ENCODE measurements around the gene PIK3IP1. TPM values are rescaled to one million over a fixed set of nuclear protein-coding genes. Genes with fewer than 3 reads are reported as not detected.
"Not testable (repeated sequence)": the region's sequence is repeated elsewhere in the genome, so short reads cannot be mapped to it uniquely, and the experiment has no call there.

Gene PIK3IP1
- polyA plus RNA-seq, 3 donors: 10.0 to 16.0 (median 10.2) TPM

GRCh38 chr22:31323578-31324550 lies 31.6 kb upstream of the PIK3IP1 start:
- DNase-seq (ENCODE audit: extremely low read depth in 1 of 11, low read depth in 9 of 11, low spot score in 4 of 11): no peak

GRCh38 chr22:31321421-31321820 lies 29.1 kb upstream of the PIK3IP1 start:
- DNase-seq (ENCODE audit: extremely low read depth in 1 of 11, low read depth in 9 of 11, low spot score in 4 of 11): no peak

GRCh38 chr22:31314220-31314619 lies 21.9 kb upstream of the PIK3IP1 start:
- DNase-seq (ENCODE audit: extremely low read depth in 1 of 11, low read depth in 9 of 11, low spot score in 4 of 11): not testable (repeated sequence)

GRCh38 chr22:31313366-31314147 lies 21.3 kb upstream of the PIK3IP1 start:
- DNase-seq (ENCODE audit: extremely low read depth in 1 of 11, low read depth in 9 of 11, low spot score in 4 of 11): peak; percentile 22 to 75 (median 57)

- no peak for DNase-seq (ENCODE audit: extremely low read depth in 1 of 11, low read depth in 9 of 11, low spot score in 4 of 11)
Measured at GRCh38 chr22:31308181-31308580, 15.9 kb upstream of the PIK3IP1 start.

- DNase-seq (ENCODE audit: extremely low read depth in 1 of 11, low read depth in 9 of 11, low spot score in 4 of 11): no peak
Measured at GRCh38 chr22:31305194-31305593, 12.9 kb upstream of the PIK3IP1 start.

GRCh38 chr22:31302537-31302936 lies 10.2 kb upstream of the PIK3IP1 start:
- DNase-seq (ENCODE audit: extremely low read depth in 1 of 11, low read depth in 9 of 11, low spot score in 4 of 11): no peak

- no peak for DNase-seq (ENCODE audit: extremely low read depth in 1 of 11, low read depth in 9 of 11, low spot score in 4 of 11)
Measured at GRCh38 chr22:31302006-31302405, 9.7 kb upstream of the PIK3IP1 start.

- no peak for DNase-seq (ENCODE audit: extremely low read depth in 1 of 11, low read depth in 9 of 11, low spot score in 4 of 11)
Measured at GRCh38 chr22:31300896-31301295, 8.6 kb upstream of the PIK3IP1 start.

GRCh38 chr22:31295831-31296657 lies 3.8 kb upstream of the PIK3IP1 start:
- no peak for DNase-seq (ENCODE audit: extremely low read depth in 1 of 11, low read depth in 9 of 11, low spot score in 4 of 11)

GRCh38 chr22:31295360-31295759 lies 3.1 kb upstream of the PIK3IP1 start:
- DNase-seq (ENCODE audit: extremely low read depth in 1 of 11, low read depth in 9 of 11, low spot score in 4 of 11): no peak

GRCh38 chr22:31291481-31292235 lies 630 bp downstream of the PIK3IP1 start:
- peak in 1 of 11 donors; percentile 29 for DNase-seq (ENCODE audit: extremely low read depth in 1 of 11, low read depth in 9 of 11, low spot score in 4 of 11)

- DNase-seq (ENCODE audit: extremely low read depth in 1 of 11, low read depth in 9 of 11, low spot score in 4 of 11): peak; percentile 68 to 90 (median 86)
Measured at GRCh38 chr22:31290494-31291471, 1.5 kb downstream of the PIK3IP1 start.

- no peak for DNase-seq (ENCODE audit: extremely low read depth in 1 of 11, low read depth in 9 of 11, low spot score in 4 of 11)
Measured at GRCh38 chr22:31289344-31289743, 2.9 kb downstream of the PIK3IP1 start.

GRCh38 chr22:31288496-31289240 lies 3.6 kb downstream of the PIK3IP1 start:
- DNase-seq (ENCODE audit: extremely low read depth in 1 of 11, low read depth in 9 of 11, low spot score in 4 of 11): no peak

GRCh38 chr22:31287818-31288495 lies 4.3 kb downstream of the PIK3IP1 start:
- no peak for DNase-seq (ENCODE audit: extremely low read depth in 1 of 11, low read depth in 9 of 11, low spot score in 4 of 11)
